Type B pancreatic cell (in vitro differentiated cells): ENCODE results near the gene COL4A2. TPM values are rescaled to one million over a fixed set of nuclear protein-coding genes. Genes with fewer than 3 reads are reported as not detected.

Experiments
- DNase-seq: peaks from one replicate; pipeline ENCODE4 v3.0.0; 2021; ENCODE audit warnings: mixed read lengths; ENCODE audit not compliant: unreplicated experiment; ENCODE audit errors: extremely low spot score
- H3K27ac Mint-ChIP-seq: 2 replicates; pipeline ENCODE4 v1.8.0; 2021; ENCODE audit warnings: mild to moderate bottlenecking, mixed read lengths
- H3K27me3 Mint-ChIP-seq: 2 replicates; pipeline ENCODE4 v1.8.0; 2021; ENCODE audit warnings: mixed read lengths
- H3K36me3 Mint-ChIP-seq: 2 replicates; pipeline ENCODE4 v1.8.0; 2021; ENCODE audit warnings: mixed read lengths
- H3K4me1 Mint-ChIP-seq: one replicate; pipeline ENCODE4 v1.8.0; 2021; ENCODE audit warnings: mixed read lengths; ENCODE audit not compliant: unreplicated experiment
- H3K4me3 Mint-ChIP-seq: 2 replicates; pipeline ENCODE4 v1.8.0; 2021; ENCODE audit warnings: mild to moderate bottlenecking, mixed read lengths
- H3K9me3 Mint-ChIP-seq: 2 replicates; pipeline ENCODE4 v1.8.0; 2021; ENCODE audit warnings: mixed read lengths
- CTCF ChIP-seq: fragments of 200-600 bp; sonication (generic); conservative IDR thresholded peaks from 2 replicates; pipeline ENCODE4 v1.5.0; 2021; ENCODE audit warnings: antibody characterized with exemption, mild to moderate bottlenecking
- total RNA-seq: library from RNA; stranded (reverse); gene quantifications from 2 replicates; pipeline ENCODE4 v1.2.1, GENCODE V29; 2021; ENCODE audit warnings: low replicate concordance

Gene COL4A2
- total RNA-seq, 1 donor from 2014 or later: 145 TPM

DNA sequence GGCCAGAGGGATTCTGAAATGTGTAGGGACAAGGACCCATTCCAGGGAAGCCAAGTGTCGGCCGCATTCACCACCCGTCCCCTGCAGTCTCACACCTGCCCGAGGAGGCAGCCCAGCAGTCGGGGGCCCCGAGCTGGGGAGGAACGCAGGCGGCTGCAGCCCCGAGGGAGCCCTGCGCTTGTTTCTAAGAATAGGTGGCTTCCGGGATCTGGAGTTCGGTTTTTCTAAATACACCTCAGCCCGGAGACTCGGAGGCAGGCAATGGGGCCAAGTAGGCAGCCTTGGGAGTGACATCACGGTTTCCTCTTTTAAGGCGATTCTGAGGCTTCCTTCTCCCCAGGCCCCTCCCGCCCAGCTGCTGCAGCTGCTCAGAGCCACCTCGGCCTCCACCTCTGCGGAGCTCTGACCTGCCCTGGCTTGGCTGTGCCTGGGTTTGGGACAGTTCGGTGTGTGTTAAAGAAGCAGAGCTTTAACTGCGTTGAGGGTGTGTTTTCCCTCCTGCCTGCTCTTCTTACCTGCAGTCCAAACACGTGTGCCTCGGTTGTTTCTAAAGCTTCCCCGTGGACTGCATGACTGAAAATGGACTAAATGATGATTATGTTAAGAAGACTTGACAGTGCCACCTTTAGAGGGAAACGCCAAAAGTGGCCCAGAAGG, 80.5 kb downstream of the COL4A2 start:
- peak overlapping the region; percentile 72 for H3K4me3 Mint-ChIP-seq
- peaks cover 11% of the 10 kb centered on the region for H3K36me3 Mint-ChIP-seq
- H3K4me1 Mint-ChIP-seq: peaks cover 35% of the 10 kb centered on the region
- H3K27me3 Mint-ChIP-seq: no peaks in the 10 kb centered on the region
- peak overlapping the region; percentile 92 for H3K27ac Mint-ChIP-seq
- H3K9me3 Mint-ChIP-seq: peaks cover 6% of the 10 kb centered on the region
- no peak for TF ChIP-seq CTCF
- DNase-seq: no peak

GRCh38 chr13:110388108-110388943, 81.2 kb downstream of the COL4A2 start:
- no peak for DNase-seq
- no peak for TF ChIP-seq CTCF

DNA sequence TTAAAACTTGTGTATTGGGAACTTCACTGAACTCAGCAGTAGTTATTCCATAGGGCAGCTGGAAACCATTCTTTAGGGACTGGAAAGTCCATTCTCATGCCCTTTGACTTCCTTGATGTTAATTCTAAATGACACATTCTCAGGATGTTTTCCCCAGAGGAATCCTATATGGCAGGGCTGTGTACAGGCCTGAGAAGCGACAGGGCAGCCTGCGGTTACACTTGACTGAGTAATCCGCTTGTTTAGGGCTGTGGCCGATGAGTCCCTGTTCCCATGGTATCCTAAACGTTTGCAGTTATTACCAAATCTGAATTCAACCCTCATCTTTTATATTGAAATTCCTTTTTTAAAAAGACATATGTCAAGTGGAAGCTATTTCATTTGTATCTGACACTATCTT, 83.5 kb downstream of the COL4A2 start:
- peaks cover 6% of the 10 kb centered on the region for H3K9me3 Mint-ChIP-seq
- peaks cover 51% of the 10 kb centered on the region for H3K4me1 Mint-ChIP-seq
- H3K27me3 Mint-ChIP-seq: no peaks in the 10 kb centered on the region
- peaks cover 22% of the 10 kb centered on the region for H3K36me3 Mint-ChIP-seq
- DNase-seq: no peak
- no peak overlapping the region for H3K27ac Mint-ChIP-seq
- no peak overlapping the region for H3K4me3 Mint-ChIP-seq
- no peak for TF ChIP-seq CTCF

More at GRCh38 chr13:110388108-110388943, 81.2 kb downstream of the COL4A2 start:
- Mint-ChIP-seq H3K4me3 (peak overlapping the region; percentile 72), H3K36me3 (peaks cover 11% of the 10 kb centered on the region), H3K4me1 (peaks cover 39% of the 10 kb centered on the region), H3K27me3 (no peaks in the 10 kb centered on the region), H3K27ac (peak overlapping the region; percentile 92), H3K9me3 (peaks cover 6% of the 10 kb centered on the region)

DNA sequence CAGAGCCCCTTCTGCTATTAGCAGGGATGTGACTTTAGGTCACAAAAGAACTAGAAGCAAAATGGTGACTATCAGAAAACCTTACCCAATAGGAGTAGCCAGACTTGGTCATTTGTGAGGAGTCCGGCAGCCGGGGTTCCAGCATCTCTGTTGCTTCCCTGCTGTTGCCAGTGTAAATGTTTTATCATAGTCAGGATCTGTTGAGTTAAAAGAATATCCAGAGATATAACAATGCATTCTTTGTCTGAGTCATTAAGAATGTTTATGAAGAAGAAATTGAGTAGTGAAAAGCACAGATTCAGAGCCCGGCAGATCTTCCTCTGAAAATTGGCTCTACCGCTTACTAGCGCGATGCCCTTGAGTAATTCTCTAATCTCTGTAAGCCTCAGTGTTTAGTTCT, 84.2 kb downstream of the COL4A2 start:
- H3K9me3 Mint-ChIP-seq: peaks cover 6% of the 10 kb centered on the region
- H3K4me3 Mint-ChIP-seq: no peak overlapping the region
- H3K36me3 Mint-ChIP-seq: peaks cover 22% of the 10 kb centered on the region
- H3K27me3 Mint-ChIP-seq: no peaks in the 10 kb centered on the region
- TF ChIP-seq CTCF: no peak
- no peak overlapping the region for H3K27ac Mint-ChIP-seq
- H3K4me1 Mint-ChIP-seq: peaks cover 51% of the 10 kb centered on the region
- no peak for DNase-seq

GRCh38 chr13:110392510-110393240, 85.6 kb downstream of the COL4A2 start:
- H3K36me3 Mint-ChIP-seq: peaks cover 27% of the 10 kb centered on the region
- H3K4me3 Mint-ChIP-seq: peak overlapping the region; percentile 18
- peak overlapping the region; percentile 32 for H3K27ac Mint-ChIP-seq
- no peaks in the 10 kb centered on the region for H3K27me3 Mint-ChIP-seq
- DNase-seq: no peak
- H3K9me3 Mint-ChIP-seq: peaks cover 6% of the 10 kb centered on the region
- H3K4me1 Mint-ChIP-seq: peaks cover 51% of the 10 kb centered on the region
- no peak for TF ChIP-seq CTCF
